M059J (cell line): ENCODE data around the gene DUOXA1. TPM values are rescaled to one million over a fixed set of nuclear protein-coding genes. Genes with fewer than 3 reads are reported as not detected.

Experiments
- DNase-seq: peaks from one replicate; pipeline ENCODE4 v3.0.0-alpha.2; 2012; ENCODE audit warnings: low read depth
- total RNA-seq: library from RNA; depleted of rRNA; stranded (reverse); fragments of >200 nt; shearing (Covaris generic); gene quantifications from 2 replicates; pipeline ENCODE4 v1.2.3, GENCODE V29; 2014

Gene DUOXA1
- total RNA-seq, 1 experiment from 2014 or later, result not detected

DNA sequence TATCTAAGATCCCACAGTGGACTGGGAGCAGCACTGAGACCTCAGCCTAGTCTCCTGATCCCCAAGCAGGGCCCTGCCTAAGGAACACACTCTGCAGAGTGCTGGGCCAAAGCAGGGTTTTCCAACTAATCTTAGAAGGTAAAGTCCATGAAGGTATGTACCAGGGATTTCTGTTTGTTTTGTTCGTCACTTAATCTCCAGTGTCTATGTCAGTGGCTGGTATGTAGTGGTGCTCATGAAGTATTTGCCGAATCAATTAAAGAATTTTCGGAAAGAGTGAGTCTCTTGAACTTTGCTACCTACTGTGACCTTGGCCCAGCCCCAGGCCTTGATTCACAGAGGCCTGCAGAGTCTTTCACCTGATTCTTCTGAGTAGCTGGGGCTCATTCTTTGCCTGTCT, 1.8 kb upstream of the DUOXA1 start:
- no peak for DNase-seq

DNA sequence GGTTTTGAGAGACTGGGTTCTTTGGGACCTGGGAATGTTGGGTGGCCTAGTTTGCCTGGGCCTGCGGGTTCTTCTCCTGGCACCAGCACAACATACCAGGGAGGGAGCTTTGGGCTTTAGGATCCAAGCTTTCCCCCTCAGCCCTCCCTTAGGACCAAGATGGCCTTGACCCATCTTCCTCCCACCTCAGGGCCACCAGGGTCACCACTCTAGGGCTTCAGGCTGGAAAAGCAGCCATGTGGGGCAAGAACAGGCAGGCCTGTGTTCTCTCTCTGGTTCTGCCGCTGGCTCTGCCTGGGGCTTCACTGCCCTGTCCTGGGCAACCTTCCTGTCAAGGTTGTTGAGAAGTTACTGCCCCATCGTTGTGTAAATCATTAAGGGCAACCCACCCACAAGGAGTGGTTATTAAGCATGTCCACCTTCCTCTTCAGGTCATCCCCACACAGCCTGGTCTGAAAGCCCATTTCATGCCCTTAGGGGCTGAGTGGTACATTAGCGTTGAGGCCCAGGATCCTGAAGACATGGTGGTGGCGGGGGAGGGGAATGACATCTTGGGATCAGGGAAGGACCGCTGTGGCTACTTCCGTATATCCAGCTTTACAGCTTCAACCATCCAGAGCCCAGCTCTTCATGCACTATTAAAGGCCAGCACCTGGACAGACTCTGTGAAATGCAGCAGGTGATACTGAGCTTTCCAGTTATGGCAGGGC, 767 bp upstream of the DUOXA1 start:
- no peak for DNase-seq

- DNase-seq, result no peak
These were observed 574 bp downstream of the DUOXA1 start for GRCh38 chr15:45128971-45129639.

GRCh38 chr15:45126535-45127158, 3.0 kb downstream of the DUOXA1 start:
- peak; percentile 30 for DNase-seq

- no peak for DNase-seq
These were observed 6.3 kb downstream of the DUOXA1 start for GRCh38 chr15:45123397-45123796.

DNA sequence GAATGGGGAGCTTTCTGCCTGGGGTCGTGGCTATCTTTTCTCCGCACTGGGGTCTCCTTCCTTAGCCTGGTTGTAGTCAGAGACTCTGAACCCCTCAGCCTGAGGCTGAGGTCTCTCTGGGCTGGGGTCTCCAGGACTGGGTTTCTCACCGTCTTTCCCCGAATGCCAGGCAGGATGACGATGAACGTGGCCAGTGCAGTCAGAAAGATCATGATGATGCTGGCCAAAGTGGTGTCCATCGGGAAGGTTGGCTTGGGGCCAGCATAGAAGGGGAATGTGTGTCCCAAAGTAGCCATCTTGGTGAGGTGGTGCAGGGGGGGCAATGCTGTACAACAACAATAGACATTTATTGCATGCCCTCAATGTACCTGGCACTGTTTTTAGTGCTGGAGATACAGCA, 7.0 kb downstream of the DUOXA1 start:
- DNase-seq, result no peak

GRCh38 chr15:45121706-45122417, 7.8 kb downstream of the DUOXA1 start:
- peak; percentile 80 for DNase-seq

- no peak for DNase-seq
These were observed 8.7 kb downstream of the DUOXA1 start for GRCh38 chr15:45121020-45121419.

DNA sequence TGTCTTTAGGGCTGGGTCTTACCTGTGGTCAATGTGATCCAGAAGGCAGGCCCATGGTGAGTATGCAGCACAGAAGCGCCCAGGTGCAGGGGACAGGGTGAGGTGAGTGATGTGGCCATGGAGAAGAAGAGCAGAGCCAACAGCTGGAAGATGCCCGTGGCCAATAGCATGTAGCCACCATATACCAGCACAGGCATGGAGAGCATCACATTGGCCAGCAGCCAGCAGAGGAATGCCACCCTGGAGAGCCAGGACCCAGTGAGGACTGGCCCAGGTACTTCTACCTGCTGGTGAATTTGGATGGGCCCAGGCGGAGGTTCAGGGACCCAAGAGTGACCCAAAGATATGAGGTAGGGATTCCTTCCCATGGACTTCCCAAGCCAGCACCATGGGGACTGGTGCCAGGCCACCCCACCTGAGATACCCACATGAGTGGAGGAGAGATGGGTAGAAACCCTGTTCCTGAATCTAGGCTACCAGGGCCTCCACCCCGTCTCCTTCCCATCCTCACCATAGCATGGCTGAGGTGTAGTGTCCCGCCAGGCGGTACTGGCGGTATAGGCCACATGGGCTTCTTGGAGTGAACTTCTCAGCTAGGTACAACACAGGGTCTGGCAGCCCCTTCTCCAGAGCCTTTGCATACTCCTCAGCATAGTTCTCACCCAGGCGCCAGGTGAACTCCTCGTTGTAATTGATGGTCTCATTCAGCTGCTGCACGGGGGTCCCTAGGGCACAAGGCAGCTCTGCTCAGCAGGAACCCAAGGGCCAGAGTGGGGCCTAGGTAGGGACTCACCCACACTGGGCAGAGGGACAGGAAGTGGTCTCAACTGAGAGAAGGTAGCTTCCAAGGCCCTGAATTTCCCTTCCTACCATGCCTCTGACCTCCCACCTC, 9.4 kb downstream of the DUOXA1 start:
- DNase-seq, result no peak

DNA sequence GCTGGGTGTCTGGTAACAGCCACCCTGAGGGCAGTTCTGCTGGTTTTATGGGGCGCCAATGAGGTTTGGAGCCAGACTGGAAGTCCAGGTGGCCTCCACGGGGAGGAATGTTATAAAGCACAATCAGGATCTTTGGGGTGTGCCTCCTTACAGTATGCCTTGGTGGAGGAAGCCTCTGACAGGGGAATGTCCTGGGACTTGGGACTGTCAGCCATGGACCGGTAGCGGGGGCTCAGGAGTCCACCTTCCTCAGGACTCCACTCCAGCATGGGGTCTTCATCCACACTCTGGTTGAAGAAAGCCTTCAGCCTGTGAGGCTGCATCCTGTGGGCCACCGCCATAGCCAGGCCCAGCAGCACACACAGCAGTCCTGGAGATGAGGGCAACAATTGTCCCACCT, 10.7 kb downstream of the DUOXA1 start:
- no peak for DNase-seq

- DNase-seq, result peak; percentile 80
These were observed 11.5 kb downstream of the DUOXA1 start for GRCh38 chr15:45118131-45118588.

GRCh38 chr15:45117308-45118130, 12.2 kb downstream of the DUOXA1 start:
- DNase-seq, result no peak

DNA sequence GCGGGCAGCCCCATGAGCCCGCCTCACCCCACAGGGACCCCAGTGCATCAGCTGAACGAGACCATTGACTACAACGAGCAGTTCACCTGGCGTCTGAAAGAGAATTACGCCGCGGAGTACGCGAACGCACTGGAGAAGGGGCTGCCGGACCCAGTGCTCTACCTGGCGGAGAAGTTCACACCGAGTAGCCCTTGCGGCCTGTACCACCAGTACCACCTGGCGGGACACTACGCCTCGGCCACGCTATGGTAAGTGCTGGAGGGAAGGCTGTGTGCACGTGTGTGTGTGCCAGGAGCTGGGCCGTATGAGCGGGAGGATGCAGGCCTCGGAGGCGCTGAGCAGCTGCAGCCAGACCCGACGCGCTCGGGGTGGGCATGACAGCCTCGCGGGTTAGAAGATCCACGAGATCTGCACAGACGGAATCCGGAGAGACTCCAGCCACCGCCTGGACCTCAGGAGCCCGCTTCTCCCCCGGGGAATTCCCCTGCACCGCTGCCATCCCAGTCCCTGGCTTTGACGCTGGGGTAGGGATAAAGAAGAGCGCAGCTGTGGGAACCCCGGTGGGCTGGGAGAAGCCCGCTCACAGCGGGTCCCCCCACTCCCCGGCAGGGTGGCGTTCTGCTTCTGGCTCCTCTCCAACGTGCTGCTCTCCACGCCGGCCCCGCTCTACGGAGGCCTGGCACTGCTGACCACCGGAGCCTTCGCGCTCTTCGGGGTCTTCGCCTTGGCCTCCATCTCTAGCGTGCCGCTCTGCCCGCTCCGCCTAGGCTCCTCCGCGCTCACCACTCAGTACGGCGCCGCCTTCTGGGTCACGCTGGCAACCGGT, 13.0 kb downstream of the DUOXA1 start:
- no peak for DNase-seq

DNA sequence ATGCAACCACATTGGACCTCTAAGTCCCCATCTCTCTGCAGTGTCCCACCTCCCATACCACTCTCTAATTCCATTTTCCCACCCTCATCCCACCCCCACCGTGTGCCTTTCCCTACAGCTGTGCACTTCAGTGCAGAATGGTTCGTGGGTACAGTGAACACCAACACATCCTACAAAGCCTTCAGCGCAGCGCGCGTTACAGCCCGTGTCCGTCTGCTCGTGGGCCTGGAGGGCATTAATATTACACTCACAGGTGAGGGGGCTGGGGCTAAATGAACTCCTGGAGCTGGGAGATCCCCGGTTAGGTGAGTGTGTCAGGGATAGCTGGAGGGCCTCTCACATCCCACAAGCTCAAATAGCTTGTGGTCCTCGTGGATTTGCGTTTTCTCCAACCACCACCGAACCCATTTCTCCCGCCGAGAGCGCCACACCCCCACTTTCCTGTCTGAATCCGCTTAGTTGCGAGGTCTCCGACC, 13.6 kb downstream of the DUOXA1 start:
- DNase-seq, result no peak

GRCh38 chr15:45115312-45115820, 14.3 kb downstream of the DUOXA1 start:
- DNase-seq, result no peak

- DNase-seq, result no peak
These were observed 15.0 kb downstream of the DUOXA1 start for GRCh38 chr15:45114751-45115085.

DNA sequence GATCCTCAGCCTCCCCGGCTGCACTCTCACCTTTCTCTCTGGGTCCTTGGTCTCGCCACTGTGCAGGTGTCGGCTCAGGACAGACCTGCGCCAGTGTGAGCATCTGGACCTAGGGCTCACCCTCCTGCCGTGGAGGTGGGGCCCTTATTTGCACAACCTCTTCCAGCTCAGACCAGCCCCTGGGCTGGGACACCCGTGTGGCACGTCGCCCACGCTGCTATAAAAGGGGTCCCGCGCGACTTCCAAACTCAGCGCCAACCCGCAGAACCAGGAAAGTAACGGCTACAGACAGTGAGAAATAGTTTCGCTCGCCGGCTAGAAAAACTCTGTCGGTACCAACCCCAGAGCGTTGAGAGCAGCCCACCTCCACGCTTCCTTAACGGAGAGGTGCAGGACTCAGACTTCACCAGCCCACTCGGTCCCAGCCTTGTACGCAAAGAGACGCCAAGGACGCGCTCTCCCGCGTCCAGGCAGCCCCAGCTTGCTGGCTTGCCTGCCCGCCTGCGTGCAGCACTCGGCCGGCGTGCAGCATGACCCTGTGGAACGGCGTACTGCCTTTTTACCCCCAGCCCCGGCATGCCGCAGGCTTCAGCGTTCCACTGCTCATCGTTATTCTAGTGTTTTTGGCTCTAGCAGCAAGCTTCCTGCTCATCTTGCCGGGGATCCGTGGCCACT, 15.5 kb downstream of the DUOXA1 start, which contains the start of the genes DUOX2 and DUOXA2:
TSS of gene DUOX2 (minus strand) at position 97 of the 675 bp plus-strand sequence. CDS start 761 bp downstream, outside the sequence.
TSS of gene DUOXA2 (plus strand) at position 251 of the 675 bp plus-strand sequence. CDS start at position 531, 280 bp downstream.
- DNase-seq, result no peak

DNA sequence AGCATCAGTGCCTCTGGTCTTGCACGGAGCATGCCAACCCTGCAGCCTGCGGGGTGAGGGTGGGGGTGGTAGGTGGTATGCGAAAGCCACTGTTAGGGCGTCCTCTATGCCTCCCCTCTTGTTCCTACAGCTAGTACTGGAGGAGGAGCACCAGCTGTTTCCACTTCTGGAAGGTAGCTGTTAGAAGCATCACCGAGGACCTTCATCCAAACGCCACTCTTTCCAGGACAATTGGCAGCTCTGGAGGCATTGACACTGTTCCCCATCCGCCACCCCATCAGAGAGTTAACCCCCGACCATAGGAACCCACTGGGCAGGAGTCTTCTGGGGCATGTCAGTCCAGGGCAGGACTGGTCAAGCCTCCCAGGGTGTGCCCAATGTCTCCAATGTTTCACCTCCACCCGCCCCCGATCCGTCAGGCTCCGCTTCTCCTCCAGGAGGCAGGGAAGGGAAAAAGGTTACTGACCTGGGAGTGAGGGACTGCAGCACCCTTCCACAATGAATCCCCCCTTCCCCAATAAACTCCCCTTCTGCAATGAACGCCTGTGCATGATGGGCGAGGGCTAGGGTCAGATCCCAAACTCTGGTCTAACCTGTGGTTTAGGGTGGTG, 16.2 kb downstream of the DUOXA1 start:
- no peak for DNase-seq
